Measurements from ENCODE around the gene TMEM200A. TPM values are rescaled to one million over a fixed set of nuclear protein-coding genes. Genes with fewer than 3 reads are reported as not detected.

TMEM200A gene
- total RNA-seq, 1 donor from 2014 or later, result 3.3 TPM

- H3K4me3 ChIP-seq (ENCODE audit: low read depth, low read length), result no peak overlapping the region
- no peak for DNase-seq (ENCODE audit: low read depth)
- TF ChIP-seq, protein P1, sequence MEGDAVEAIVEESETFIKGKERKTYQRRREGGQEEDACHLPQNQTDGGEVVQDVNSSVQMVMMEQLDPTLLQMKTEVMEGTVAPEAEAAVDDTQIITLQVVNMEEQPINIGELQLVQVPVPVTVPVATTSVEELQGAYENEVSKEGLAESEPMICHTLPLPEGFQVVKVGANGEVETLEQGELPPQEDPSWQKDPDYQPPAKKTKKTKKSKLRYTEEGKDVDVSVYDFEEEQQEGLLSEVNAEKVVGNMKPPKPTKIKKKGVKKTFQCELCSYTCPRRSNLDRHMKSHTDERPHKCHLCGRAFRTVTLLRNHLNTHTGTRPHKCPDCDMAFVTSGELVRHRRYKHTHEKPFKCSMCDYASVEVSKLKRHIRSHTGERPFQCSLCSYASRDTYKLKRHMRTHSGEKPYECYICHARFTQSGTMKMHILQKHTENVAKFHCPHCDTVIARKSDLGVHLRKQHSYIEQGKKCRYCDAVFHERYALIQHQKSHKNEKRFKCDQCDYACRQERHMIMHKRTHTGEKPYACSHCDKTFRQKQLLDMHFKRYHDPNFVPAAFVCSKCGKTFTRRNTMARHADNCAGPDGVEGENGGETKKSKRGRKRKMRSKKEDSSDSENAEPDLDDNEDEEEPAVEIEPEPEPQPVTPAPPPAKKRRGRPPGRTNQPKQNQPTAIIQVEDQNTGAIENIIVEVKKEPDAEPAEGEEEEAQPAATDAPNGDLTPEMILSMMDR (conservative IDR thresholded peaks at IDR 0.05; ENCODE audit: low read depth, low read length), result no peak
These were observed 60.4 kb downstream of the TMEM200A start for GRCh38 chr6:130426066-130426721.

DNA sequence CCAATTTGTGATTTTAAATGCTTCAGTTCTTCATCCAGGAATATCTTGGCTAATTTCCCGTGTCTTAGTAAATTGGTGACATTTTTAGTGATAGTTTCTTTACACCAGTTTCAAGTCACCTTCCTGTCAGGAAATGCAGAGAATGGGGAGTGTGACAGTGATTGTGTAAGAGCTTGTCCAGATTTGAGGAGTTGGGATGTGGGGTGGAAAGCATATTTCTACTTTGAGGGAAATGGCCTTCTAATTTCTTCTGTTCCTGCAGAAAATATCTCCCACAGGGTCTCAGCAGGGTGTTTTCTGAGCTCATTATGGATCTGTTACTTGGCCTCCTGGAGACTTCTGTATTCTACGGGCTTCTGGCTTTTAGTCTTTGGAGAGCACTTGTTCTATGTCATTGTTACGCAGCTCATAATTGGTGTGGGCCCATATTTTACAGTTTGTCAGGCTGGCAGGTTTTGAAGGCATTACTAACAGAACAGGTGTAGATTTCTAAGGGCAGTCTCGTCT lies 65.6 kb downstream of the TMEM200A start:
- no peak for DNase-seq (ENCODE audit: low read depth)
- no peak overlapping the region for H3K4me3 ChIP-seq (ENCODE audit: low read depth, low read length)
- TF ChIP-seq, protein P1 (conservative IDR thresholded peaks at IDR 0.05; ENCODE audit: low read depth, low read length), result no peak

GRCh38 chr6:130432838-130433237 lies 67.0 kb downstream of the TMEM200A start:
- no peak overlapping the region for H3K4me3 ChIP-seq (ENCODE audit: low read depth, low read length)
- TF ChIP-seq, protein P1 (conservative IDR thresholded peaks at IDR 0.05; ENCODE audit: low read depth, low read length), result no peak
- DNase-seq (ENCODE audit: low read depth), result no peak

DNA sequence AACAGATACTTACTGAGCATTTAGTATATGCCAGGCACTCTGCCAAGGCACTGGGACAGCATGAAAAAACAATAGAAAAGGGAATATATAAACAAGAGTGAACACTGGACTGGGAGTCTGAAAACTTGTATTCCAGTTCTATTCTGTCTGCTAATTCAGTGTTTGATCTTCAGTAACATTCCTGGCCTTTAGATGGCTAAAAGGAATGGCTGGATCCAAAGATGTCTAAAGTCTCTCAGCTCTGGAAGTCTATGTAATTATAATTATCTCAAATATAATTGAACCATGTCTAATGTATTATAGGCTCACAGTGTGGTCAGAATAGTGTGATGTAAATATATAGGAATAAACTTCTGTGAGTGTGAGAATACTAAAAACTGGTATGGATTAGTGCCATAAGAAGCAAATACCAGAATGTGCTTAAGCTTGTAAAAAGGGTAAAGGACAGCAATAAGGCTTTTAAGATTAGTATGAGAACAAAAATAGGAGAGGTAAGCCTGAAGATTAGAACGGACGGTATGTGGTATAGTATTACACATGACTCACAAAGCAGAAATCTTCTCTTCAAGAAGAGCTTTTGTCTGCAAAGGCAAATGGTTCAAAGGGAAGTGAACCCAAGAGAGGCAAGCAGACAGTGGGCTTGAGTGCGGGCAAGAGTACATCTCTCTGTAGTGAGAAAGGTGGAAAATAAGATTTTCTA lies 68.5 kb downstream of the TMEM200A start:
- DNase-seq (ENCODE audit: low read depth), result no peak
- H3K4me3 ChIP-seq (ENCODE audit: low read depth, low read length), result no peak overlapping the region
- TF ChIP-seq, protein P1 (conservative IDR thresholded peaks at IDR 0.05; ENCODE audit: low read depth, low read length), result no peak

DNA sequence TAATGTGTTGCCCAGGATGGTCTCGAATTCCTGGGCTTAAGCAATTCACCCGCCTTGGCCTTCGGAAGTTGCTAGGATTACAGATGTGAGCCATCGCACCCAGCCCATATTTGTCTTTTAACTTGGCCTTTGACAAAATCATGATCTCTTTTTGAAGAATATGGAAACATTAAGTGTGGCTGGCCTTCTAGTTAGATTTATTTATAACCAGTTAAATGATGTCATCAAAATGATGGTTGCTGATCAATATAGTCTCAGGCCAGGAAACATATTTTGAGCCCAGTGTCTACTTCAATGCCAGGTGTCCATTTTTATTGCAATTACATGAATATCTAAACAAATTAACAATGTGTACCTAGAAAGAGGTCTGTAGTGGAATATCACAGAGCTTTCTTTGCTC lies 69.4 kb downstream of the TMEM200A start:
- H3K4me3 ChIP-seq (ENCODE audit: low read depth, low read length), result no peak overlapping the region
- no peak for DNase-seq (ENCODE audit: low read depth)
- TF ChIP-seq, protein P1 (conservative IDR thresholded peaks at IDR 0.05; ENCODE audit: low read depth, low read length), result no peak

DNA sequence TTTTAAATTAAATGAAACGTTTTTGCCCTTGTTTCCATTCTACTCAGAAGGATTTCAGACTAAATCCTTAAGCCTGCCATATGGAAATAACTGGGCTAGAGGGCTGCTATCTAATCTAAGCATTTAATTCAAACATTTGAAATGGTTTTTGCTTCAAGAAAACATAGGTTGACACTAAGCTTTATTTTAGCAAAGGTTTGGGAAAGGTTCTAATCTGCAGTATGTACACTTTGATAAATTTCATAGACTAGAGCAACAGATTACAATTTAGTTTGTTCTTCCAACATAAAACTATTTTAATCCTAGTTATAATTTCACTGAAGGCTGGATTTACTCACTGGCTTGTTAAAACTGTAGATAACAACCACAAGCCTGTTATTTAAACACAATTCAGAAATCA lies 72.1 kb downstream of the TMEM200A start:
- TF ChIP-seq, protein P1 (conservative IDR thresholded peaks at IDR 0.05; ENCODE audit: low read depth, low read length), result no peak
- no peak overlapping the region for H3K4me3 ChIP-seq (ENCODE audit: low read depth, low read length)

More for the DNA sequence above, 72.1 kb downstream of the TMEM200A start:
- no peak for DNase-seq (ENCODE audit: low read depth)

All from epithelial cell of proximal tubule (primary cell).